ENCODE results near the gene RBBP4. TPM values are rescaled to one million over a fixed set of nuclear protein-coding genes. Genes with fewer than 3 reads are reported as not detected.

Gene RBBP4
- total RNA-seq, 1 donor: 109 TPM

Small RNA genes within 50 kb of the gene (small RNA-seq; reads per million reads assigned to genes)
- not detected for gene RF00019

Other genes with a start within 250 kb of the RBBP4 start
- under 0.01 TPM in 1 of 2 replicates, not detected in the other for gene ZBTB8B, start 186.1 kb upstream of the RBBP4 start, total RNA-seq (ENCODE audit: low replicate concordance)
- gene ZBTB8A, start 111.8 kb upstream of the RBBP4 start, total RNA-seq (ENCODE audit: low replicate concordance): 7.1 and 10.8 TPM in 2 replicates
- gene ZBTB8OS, start 658 bp upstream of the RBBP4 start, total RNA-seq (ENCODE audit: low replicate concordance): 34.6 and 40.0 TPM in 2 replicates
- 141 and 240 TPM in 2 replicates for gene SYNC, start 51.6 kb downstream of the RBBP4 start, total RNA-seq (ENCODE audit: low replicate concordance)
- gene YARS1, start 166.2 kb downstream of the RBBP4 start, total RNA-seq (ENCODE audit: low replicate concordance): 96.7 and 186 TPM in 2 replicates
- 42.4 and 64.5 TPM in 2 replicates for gene S100PBP, start 166.4 kb downstream of the RBBP4 start, total RNA-seq (ENCODE audit: low replicate concordance)
- gene FNDC5, start 219.7 kb downstream of the RBBP4 start, total RNA-seq (ENCODE audit: low replicate concordance): 0.41 and 0.99 TPM in 2 replicates
- gene HPCA, start 235.3 kb downstream of the RBBP4 start, total RNA-seq (ENCODE audit: low replicate concordance): 0.49 TPM in 1 of 2 replicates, not detected in the other

Measured in fibroblast of the aortic adventitia (primary cell).